ENCODE measurements around the gene ANOS1.
A peak's percentile ranks its signal among the peaks of the same experiment; 100 is the strongest.
"Not testable (repeated sequence)": the region's sequence is repeated elsewhere in the genome, so short reads cannot be mapped to it uniquely, and the experiment has no call there.

ANOS1 gene

DNA sequence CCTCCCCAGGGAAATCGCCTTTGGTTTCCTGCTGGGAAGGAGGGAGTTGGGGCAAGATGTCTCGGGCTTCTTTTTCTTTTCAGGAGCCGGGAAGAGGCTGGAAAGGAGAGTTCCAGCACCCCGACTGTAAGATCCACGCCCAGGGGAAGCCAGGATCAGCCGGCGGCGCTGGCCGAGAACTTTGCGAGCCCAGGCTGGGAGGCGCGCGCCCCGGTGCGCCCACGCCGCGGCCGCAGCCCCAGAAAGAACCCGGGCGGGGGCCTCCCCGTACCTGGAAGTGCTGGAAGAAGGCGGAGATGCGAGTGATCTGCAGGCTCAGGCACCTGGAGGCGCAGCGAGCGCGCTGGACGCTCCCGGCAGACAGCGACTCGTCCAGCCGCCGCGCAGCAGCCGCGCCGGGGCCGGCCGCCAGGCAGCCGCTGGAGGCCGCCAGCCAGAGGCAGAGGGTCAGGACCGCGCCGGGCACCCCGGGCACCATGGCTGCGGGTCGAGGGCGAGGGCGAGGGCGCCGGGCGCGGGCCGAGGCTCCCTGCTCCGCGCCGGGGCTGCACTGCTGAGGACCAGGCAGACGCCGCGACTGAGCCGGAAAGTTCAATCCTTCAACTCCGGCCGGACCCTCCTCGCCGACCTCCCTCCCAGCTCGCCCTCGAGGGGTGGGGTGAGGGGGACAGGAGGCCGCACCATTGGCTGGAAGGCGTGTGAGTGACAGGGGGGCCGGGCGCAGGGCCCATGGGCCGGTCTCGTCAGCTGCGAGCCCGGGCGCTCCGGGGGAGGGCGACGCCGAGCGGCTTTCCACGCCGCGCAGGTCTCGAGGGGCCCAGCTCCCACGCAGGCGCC is at the start of gene ANOS1:
ANOS1 (minus strand) TSS at position 579 of the 837 bp plus-strand sequence; CDS start at position 478, 101 bp downstream.
- peak in 1 of 2 experiments; percentile 9 for DNase-seq

- DNase-seq: no peak
These were observed 41.2 kb upstream of the ANOS1 start for GRCh38 chrX:8773117-8773516.

DNA sequence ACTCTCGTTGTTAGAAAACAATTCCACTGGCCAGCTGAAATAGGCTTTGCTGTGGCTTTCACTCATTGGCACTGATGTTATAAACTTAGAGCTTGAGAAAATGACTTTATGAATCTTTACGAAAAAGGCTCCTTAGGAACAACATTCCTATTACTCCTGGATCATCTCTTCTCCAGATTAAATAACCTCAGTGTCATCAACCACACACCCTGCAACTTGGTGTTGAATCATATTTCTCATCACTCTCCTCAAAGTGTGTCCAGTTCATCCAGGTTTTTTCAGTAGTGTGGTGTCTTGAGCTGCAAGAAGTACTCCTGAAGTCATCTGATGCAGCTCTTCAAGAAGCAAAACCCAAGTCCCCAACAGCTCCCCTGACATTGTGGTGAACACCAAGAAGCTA is 28.1 kb upstream of the ANOS1 start:
- DNase-seq: no peak

- DNase-seq: not testable (repeated sequence)
These were observed 26.8 kb upstream of the ANOS1 start for GRCh38 chrX:8758706-8759105.

- not testable (repeated sequence) for DNase-seq
These were observed 25.9 kb upstream of the ANOS1 start for GRCh38 chrX:8757609-8758389.

- no peak for DNase-seq
These were observed 23.9 kb upstream of the ANOS1 start for GRCh38 chrX:8755813-8756212.

GRCh38 chrX:8755116-8755515 is 23.2 kb upstream of the ANOS1 start:
- peak in 1 of 2 experiments; percentile 40 for DNase-seq

DNA sequence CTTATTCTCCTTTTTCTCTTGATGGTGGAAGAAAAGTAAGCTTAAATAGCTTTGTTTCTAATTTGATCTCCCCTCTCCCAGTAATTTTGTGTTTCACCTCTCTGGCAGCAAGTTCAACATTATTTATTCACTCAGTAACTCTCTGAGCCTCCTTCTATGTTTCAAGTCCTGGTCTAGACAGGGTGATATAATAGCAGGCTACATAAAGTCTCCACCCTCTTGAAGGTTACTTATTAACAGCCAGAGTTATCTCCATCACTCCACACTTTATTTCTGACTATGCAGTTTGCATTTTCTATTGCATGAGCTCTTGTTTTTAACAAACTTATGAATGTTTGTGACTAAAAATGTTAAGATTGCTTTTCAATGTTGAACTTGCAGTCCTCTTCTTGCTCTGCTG is 17.8 kb upstream of the ANOS1 start:
- DNase-seq: no peak

GRCh38 chrX:8748855-8749254 is 16.9 kb upstream of the ANOS1 start:
- DNase-seq: peak; percentile 48 to 52

GRCh38 chrX:8743126-8743732 is 11.3 kb upstream of the ANOS1 start:
- DNase-seq: peak; percentile 32 to 39

DNA sequence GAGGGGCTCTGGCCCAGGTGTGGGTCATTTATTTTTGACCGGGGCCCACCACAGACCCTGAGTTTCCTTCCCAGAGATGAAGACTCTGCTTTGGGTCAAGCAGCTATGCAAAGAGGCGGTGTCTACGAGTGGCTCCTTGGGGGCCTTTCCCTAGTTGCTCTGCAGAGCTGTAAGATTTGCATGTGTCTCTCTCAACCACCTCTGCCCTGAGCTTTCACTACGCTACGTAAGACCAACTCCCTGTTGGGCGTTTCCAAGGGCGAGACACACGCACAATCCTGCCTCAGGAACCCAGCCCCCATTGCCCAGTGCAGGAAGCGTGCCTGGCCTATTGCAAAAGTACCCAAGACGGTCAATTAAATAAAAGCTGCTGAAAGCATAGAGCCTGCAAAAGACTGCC is 10.0 kb upstream of the ANOS1 start:
- no peak for DNase-seq

GRCh38 chrX:8738588-8739189 is 6.8 kb upstream of the ANOS1 start:
- peak; percentile 46 to 57 for DNase-seq

GRCh38 chrX:8737883-8738282 is 5.9 kb upstream of the ANOS1 start:
- DNase-seq: no peak

DNA sequence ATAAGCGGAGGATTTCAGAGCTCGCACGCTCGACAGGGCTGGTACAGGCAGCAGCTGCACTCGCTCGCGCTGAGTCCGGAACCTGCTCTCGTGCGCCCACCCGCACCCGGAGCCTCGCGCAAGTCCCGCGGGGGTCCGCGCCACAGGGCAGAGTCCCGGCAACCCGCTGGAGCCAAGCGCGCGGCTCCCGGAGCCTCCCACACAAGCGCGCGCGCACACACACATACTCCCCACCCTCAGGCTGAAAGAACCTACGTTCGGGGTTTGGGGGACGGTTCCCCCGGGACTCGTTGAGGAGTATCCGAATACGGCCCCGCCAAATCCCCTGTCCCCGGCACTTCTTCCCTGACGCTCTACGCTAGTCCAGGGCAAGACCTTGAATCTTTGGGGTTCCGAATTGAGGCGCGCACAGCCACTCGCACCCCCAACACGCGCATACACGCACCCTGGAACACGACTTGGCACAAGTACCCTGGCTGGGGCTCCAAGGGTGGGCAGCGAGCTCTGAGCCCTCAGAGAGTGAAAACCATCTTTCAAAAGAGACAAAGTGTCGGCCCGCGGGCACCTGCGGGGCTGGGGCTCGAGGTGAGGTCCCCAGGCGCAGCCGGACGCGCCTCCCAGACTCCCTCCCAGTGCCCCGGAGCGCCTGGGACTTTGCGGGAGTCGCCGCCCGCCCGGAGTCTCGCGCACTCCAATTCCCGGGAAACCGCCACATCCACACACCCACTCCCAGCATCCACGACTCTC is 952 bp downstream of the ANOS1 start:
- no peak for DNase-seq

- DNase-seq: no peak
These were observed 2.1 kb downstream of the ANOS1 start for GRCh38 chrX:8729811-8730210.

- no peak for DNase-seq
These were observed 2.9 kb downstream of the ANOS1 start for GRCh38 chrX:8728932-8729535.

DNA sequence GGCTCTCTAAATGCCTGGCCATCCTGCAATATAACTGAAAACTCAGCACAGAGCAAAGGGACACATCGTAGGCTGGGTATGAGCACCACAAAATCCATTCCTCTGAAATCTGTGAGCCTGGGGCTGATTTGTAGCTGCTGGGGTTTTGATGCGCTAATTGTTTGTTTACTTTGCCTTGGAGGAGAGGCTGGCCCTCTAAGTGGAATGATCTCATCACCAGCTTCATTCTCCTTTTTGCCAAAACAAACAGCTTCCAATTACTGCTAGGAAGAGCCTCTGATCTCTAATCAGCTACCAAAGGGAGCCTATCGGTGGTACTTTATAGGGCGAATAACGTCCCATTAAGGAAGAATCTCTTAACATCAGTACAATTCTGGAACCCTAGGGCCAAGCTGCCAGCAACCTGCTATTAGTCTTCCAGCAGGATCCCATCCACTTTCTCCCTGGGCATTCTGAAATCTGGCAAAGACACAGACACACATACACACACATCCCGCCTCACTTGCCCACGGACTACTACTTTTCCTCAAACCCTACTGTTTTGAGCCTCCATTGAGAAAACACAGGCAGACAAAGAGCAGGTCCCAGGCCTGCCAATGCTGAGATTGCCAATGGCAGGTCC is 5.8 kb downstream of the ANOS1 start:
- DNase-seq: peak; percentile 73 to 91

GRCh38 chrX:8724300-8724699 is 7.6 kb downstream of the ANOS1 start:
- no peak for DNase-seq

DNA sequence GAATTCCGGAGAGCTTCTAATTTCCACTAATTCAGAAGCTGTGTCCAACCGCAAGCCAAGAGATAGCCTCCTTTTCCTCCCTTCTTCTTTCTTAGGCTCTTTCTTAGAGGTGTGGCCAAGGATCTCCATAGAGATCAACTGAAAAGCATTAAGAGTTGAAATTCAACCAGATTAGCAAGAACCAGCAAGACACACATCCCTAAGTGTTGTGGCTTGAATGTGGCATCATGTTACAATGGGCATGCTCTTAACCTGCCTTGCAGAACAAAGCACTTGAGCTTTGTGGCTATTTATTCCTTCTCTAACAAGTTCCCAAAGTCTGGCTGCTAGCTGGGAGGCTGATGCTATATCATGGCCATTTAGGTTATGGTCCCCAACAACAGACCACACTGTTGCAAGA is 10.4 kb downstream of the ANOS1 start:
- no peak for DNase-seq

DNA sequence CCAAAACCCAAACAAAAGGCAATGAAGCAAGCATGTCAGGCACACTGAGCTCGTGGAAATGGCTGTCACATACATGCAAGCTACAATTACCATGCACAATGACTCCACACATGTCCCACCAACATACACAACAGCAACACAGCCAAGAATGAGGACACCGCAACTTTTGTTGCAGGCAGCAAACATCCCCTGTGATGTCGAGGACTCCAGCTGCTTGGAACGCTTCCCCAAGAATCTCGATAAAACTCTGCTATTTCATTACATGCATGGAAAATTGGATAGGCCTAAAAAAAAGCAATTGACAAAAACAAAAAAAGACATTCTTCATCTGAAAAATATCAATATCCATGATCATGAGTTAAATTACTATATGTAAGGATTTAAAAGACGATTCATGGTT is 11.8 kb downstream of the ANOS1 start:
- no peak for DNase-seq

GRCh38 chrX:8717354-8717753 is 14.6 kb downstream of the ANOS1 start:
- no peak for DNase-seq

Data from NCI-H2081 (cell line).